Calu3 (cell line): ENCODE results near the gene SPDEF. TPM values are rescaled to one million over a fixed set of nuclear protein-coding genes. Genes with fewer than 3 reads are reported as not detected.

Experiments
- BruUV-seq: library from RNA; stranded (reverse); fragments of 400-500 nt; replicated peaks from 2 replicates; lab custom pipeline; 2021; lab: Mats Ljungman, UMichigan
- CTCF ChIA-PET: fragments of 300-600 bp; sonication (Branson Sonifier 250); formaldehyde crosslinking; loops from one replicate; lab custom pipeline; 2022; ENCODE audit warnings: antibody characterized with exemption; lab: Charles Lee
- DNase-seq: peaks from one replicate; pipeline ENCODE4 v3.0.0; 2022
- H3K27ac Mint-ChIP-seq: one replicate; pipeline ENCODE4 v1.8.0; 2022; ENCODE audit warnings: mixed read lengths; ENCODE audit not compliant: unreplicated experiment
- H3K27me3 Mint-ChIP-seq: one replicate; pipeline ENCODE4 v1.8.0; 2022; ENCODE audit warnings: mixed read lengths; ENCODE audit not compliant: unreplicated experiment
- H3K36me3 Mint-ChIP-seq: one replicate; pipeline ENCODE4 v1.8.0; 2022; ENCODE audit warnings: mild to moderate bottlenecking, moderate library complexity, mixed read lengths; ENCODE audit not compliant: insufficient read depth, unreplicated experiment
- H3K4me1 Mint-ChIP-seq: one replicate; pipeline ENCODE4 v1.8.0; 2022; ENCODE audit warnings: mild to moderate bottlenecking, low read depth, mixed read lengths; ENCODE audit not compliant: unreplicated experiment
- H3K4me3 Mint-ChIP-seq: one replicate; pipeline ENCODE4 v1.8.0; 2022; ENCODE audit warnings: mild to moderate bottlenecking, low read depth, moderate library complexity, mixed read lengths; ENCODE audit not compliant: unreplicated experiment
- H3K9me3 Mint-ChIP-seq: one replicate; pipeline ENCODE4 v1.8.0; 2022; ENCODE audit warnings: low read depth, mixed read lengths; ENCODE audit not compliant: unreplicated experiment
- intact Hi-C: fragments of 100-400 bp; cut with micrococcal nuclease; formaldehyde crosslinking; loops from one replicate; pipeline ENCODE4 v1.10.0; 2022; ENCODE audit not compliant: unreplicated experiment
- total RNA-seq: library from RNA; stranded (reverse); gene quantifications from 2 replicates; pipeline ENCODE4 v1.2.3, GENCODE V29; 2022
- TF ChIP-seq, protein P1 (sequence below): fragments of 200-600 bp; IDR thresholded peaks from one replicate; pipeline ENCODE4 v1.8.0; 2022; ENCODE audit warnings: antibody characterized with exemption; ENCODE audit not compliant: unreplicated experiment

The SPDEF gene
- total RNA-seq, 1 experiment from 2014 or later, result 7.9 TPM

DNA sequence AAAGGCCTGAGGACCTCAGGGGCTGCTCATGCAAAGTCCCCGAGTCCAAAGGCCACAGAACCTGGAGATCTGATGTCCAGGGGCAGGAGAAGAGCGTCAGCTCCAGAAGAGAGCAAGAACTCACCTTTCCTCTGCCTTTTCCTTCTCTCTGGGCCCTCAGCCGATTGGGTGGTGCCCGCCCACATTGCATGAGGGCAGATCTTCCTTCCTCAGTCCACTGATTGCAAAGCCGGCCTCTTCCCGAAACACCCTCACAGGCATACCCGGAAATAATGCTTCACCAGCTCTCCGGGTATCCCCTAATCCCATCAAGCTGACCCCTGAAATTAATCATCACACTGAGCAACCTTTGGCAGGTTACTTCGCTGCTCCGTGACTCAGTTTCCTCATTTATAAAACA is 33.4 kb downstream of the SPDEF start:
- peak; percentile 31 for DNase-seq
- intact Hi-C loops, result no loop called here
- Mint-ChIP-seq H3K36me3 (no peaks in the 10 kb centered on the region), H3K27ac (no peak overlapping the region), H3K27me3 (peaks cover 40% of the 10 kb centered on the region), H3K4me3 (no peak overlapping the region), H3K9me3 (no peaks in the 10 kb centered on the region), H3K4me1 (peaks cover 9% of the 10 kb centered on the region)
- no TSS peak for BruUV-seq
- TF ChIP-seq, protein P1, sequence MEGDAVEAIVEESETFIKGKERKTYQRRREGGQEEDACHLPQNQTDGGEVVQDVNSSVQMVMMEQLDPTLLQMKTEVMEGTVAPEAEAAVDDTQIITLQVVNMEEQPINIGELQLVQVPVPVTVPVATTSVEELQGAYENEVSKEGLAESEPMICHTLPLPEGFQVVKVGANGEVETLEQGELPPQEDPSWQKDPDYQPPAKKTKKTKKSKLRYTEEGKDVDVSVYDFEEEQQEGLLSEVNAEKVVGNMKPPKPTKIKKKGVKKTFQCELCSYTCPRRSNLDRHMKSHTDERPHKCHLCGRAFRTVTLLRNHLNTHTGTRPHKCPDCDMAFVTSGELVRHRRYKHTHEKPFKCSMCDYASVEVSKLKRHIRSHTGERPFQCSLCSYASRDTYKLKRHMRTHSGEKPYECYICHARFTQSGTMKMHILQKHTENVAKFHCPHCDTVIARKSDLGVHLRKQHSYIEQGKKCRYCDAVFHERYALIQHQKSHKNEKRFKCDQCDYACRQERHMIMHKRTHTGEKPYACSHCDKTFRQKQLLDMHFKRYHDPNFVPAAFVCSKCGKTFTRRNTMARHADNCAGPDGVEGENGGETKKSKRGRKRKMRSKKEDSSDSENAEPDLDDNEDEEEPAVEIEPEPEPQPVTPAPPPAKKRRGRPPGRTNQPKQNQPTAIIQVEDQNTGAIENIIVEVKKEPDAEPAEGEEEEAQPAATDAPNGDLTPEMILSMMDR, result no peak
- CTCF ChIA-PET, result interaction anchor here (0.7 to 1.3 kb wide), 4 partner anchors 44 to 87 kb away, joined by 3 to 5 read pairs (median 4); no protein-coding TSS in a partner anchor

GRCh38 chr6:34521463-34522285 is 34.5 kb downstream of the SPDEF start:
- TF ChIP-seq, protein P1, result no peak
- Mint-ChIP-seq H3K4me1 (peaks cover 9% of the 10 kb centered on the region), H3K27me3 (peaks cover 51% of the 10 kb centered on the region), H3K9me3 (no peaks in the 10 kb centered on the region), H3K27ac (no peak overlapping the region), H3K4me3 (no peak overlapping the region), H3K36me3 (no peaks in the 10 kb centered on the region)
- CTCF ChIA-PET, result interaction anchor here (0.7 to 1.8 kb wide), 3 partner anchors 35 to 62 kb away, joined by 3 to 5 read pairs (median 4); partner anchors contain the start of gene SPDEF
- DNase-seq, result no peak
- BruUV-seq, result no TSS peak
- intact Hi-C loops, result no loop called here

GRCh38 chr6:34520645-34521462 is 35.3 kb downstream of the SPDEF start:
- no peak for DNase-seq
- no TSS peak for BruUV-seq
- TF ChIP-seq, protein P1, result no peak
- Mint-ChIP-seq H3K4me1 (peaks cover 9% of the 10 kb centered on the region), H3K36me3 (no peaks in the 10 kb centered on the region), H3K27me3 (peaks cover 54% of the 10 kb centered on the region), H3K27ac (no peak overlapping the region), H3K9me3 (no peaks in the 10 kb centered on the region), H3K4me3 (no peak overlapping the region)
- CTCF ChIA-PET, result interaction anchor here (1.8 kb wide), 1 partner anchor 35 kb away, joined by 4 read pairs; the partner anchor contains the start of gene SPDEF
- intact Hi-C loops, result no loop called here

- intact Hi-C loops, result no loop called here
- no peaks in the 10 kb centered on the region for H3K9me3 Mint-ChIP-seq
- no peaks in the 10 kb centered on the region for H3K36me3 Mint-ChIP-seq
- no TSS peak for BruUV-seq
- H3K27me3 Mint-ChIP-seq, result peaks cover 61% of the 10 kb centered on the region
- TF ChIP-seq, protein P1, result no peak
- no peak for DNase-seq
- CTCF ChIA-PET, result no interaction called here
- no peak overlapping the region for H3K4me3 Mint-ChIP-seq
- H3K27ac Mint-ChIP-seq, result no peak overlapping the region
- peaks cover 9% of the 10 kb centered on the region for H3K4me1 Mint-ChIP-seq
Observed at GRCh38 chr6:34519971-34520644, 36.0 kb downstream of the SPDEF start.
